WTC11 (cell line): ENCODE measurements around the gene LSM11. TPM values are rescaled to one million over a fixed set of nuclear protein-coding genes. Genes with fewer than 3 reads are reported as not detected.

Source experiments
- ATAC-seq: fragments of 200-7000 bp; cut with Tn5 transposase; 2 replicates; pipeline ENCODE4 v1.10.0; 2021; ENCODE audit warnings: mild to moderate bottlenecking, moderate library complexity
- CTCF ChIA-PET: fragments of 300-600 bp; sonication (Branson Sonifier 250); formaldehyde crosslinking; loops from one replicate; lab custom pipeline; 2021; ENCODE audit warnings: antibody characterized with exemption; lab: Charles Lee
- POLR2A ChIA-PET: fragments of 350-600 bp; sonication (Branson Sonifier 250); formaldehyde crosslinking; loops from one replicate; lab custom pipeline; 2021; ENCODE audit warnings: antibody characterized with exemption; lab: Charles Lee
- DNase-seq: peaks from one replicate; pipeline ENCODE4 v3.0.0; 2021; ENCODE audit warnings: low spot score
- H3K27ac Mint-ChIP-seq: 2 replicates; pipeline ENCODE4 v1.8.0; 2021; ENCODE audit warnings: mixed read lengths
- H3K27me3 Mint-ChIP-seq: 2 replicates; pipeline ENCODE4 v1.8.0; 2021; ENCODE audit warnings: low read depth, mild to moderate bottlenecking, moderate library complexity, mixed read lengths
- H3K36me3 Mint-ChIP-seq: 2 replicates; pipeline ENCODE4 v1.8.0; 2021; ENCODE audit warnings: mixed read lengths
- H3K4me1 Mint-ChIP-seq: 2 replicates; pipeline ENCODE4 v1.8.0; 2022; ENCODE audit warnings: mixed read lengths
- H3K4me3 Mint-ChIP-seq: 2 replicates; pipeline ENCODE4 v1.8.0; 2021; ENCODE audit warnings: mild to moderate bottlenecking, moderate library complexity, mixed read lengths
- H3K9me3 Mint-ChIP-seq: 2 replicates; pipeline ENCODE4 v1.8.0; 2021; ENCODE audit warnings: mixed read lengths
- E2F5 ChIP-seq: sonication (generic); formaldehyde crosslinking; IDR thresholded peaks from 2 replicates; pipeline ENCODE4 v1.8.1; 2022; ENCODE audit warnings: mild to moderate bottlenecking, moderate library complexity, missing genetic modification reagents
- ELF4 ChIP-seq: sonication (generic); formaldehyde crosslinking; IDR thresholded peaks from 2 replicates; pipeline ENCODE4 v1.8.1; 2022; ENCODE audit warnings: low read depth, mild to moderate bottlenecking, moderate library complexity, missing genetic modification reagents
- JAZF1 ChIP-seq: fragments of 250-450 bp; sonication (Bioruptor Pico); IDR thresholded peaks from 2 replicates; pipeline ENCODE4 v1.9.0; 2021; ENCODE audit warnings: moderate library complexity, mild to moderate bottlenecking, inconsistent platforms
- NFYB ChIP-seq: sonication (generic); formaldehyde crosslinking; conservative IDR thresholded peaks from 2 replicates; pipeline ENCODE4 v1.8.0; 2022; ENCODE audit warnings: low read depth, missing genetic modification reagents
- PRRX2 ChIP-seq: fragments of 250-450 bp; sonication (Bioruptor Pico); IDR thresholded peaks from 2 replicates; pipeline ENCODE4 v1.8.0; 2021; ENCODE audit warnings: mild to moderate bottlenecking
- SP1 ChIP-seq: sonication (generic); formaldehyde crosslinking; conservative IDR thresholded peaks from 2 replicates; pipeline ENCODE4 v1.8.1; 2022; ENCODE audit warnings: missing genetic modification reagents
- ZBTB43 ChIP-seq: sonication (generic); formaldehyde crosslinking; IDR thresholded peaks from 2 replicates; pipeline ENCODE4 v1.8.1; 2023; ENCODE audit warnings: mild to moderate bottlenecking, missing genetic modification reagents
- ZNF219 ChIP-seq: sonication (generic); formaldehyde crosslinking; IDR thresholded peaks from 2 replicates; pipeline ENCODE4 v1.8.0; 2023; ENCODE audit warnings: missing genetic modification reagents, mild to moderate bottlenecking, borderline replicate concordance
- ZNF263 ChIP-seq: sonication (generic); formaldehyde crosslinking; IDR thresholded peaks from 2 replicates; pipeline ENCODE4 v1.8.1; 2022; ENCODE audit warnings: low read depth, mild to moderate bottlenecking, moderate library complexity, missing genetic modification reagents
- ZNF425 ChIP-seq: fragments of 250-450 bp; sonication (Bioruptor Pico); conservative IDR thresholded peaks from 2 replicates; pipeline ENCODE4 v1.9.0; 2021; ENCODE audit warnings: mild to moderate bottlenecking
- ZNF512 ChIP-seq: sonication (generic); formaldehyde crosslinking; IDR thresholded peaks from 2 replicates; pipeline ENCODE4 v1.8.1; 2022; ENCODE audit warnings: missing genetic modification reagents, borderline replicate concordance
- ZSCAN18 ChIP-seq: fragments of 250-450 bp; sonication (Bioruptor Pico); IDR thresholded peaks from 2 replicates; pipeline ENCODE4 v2.1.2; 2022; ENCODE audit warnings: mild to moderate bottlenecking, moderate library complexity
- total RNA-seq: library from RNA; stranded (reverse); gene quantifications from 3 replicates; pipeline ENCODE4 v1.2.3, GENCODE V29; 2021
- TF ChIP-seq, protein P1 (sequence below): sonication (generic); formaldehyde crosslinking; IDR thresholded peaks from 2 replicates; pipeline ENCODE4 v1.8.1; 2022; ENCODE audit warnings: low read depth, mild to moderate bottlenecking, moderate library complexity, missing genetic modification reagents, borderline replicate concordance
- TF ChIP-seq, protein P2 (sequence below): sonication (generic); formaldehyde crosslinking; IDR thresholded peaks from 2 replicates; pipeline ENCODE4 v1.8.0; 2022; ENCODE audit warnings: missing genetic modification reagents
- TF ChIP-seq, protein P3 (sequence below): sonication (generic); formaldehyde crosslinking; IDR thresholded peaks from 2 replicates; pipeline ENCODE4 v1.8.0; 2022; ENCODE audit warnings: mild to moderate bottlenecking, missing genetic modification reagents
- TF ChIP-seq, protein P4 (sequence below): sonication (generic); formaldehyde crosslinking; conservative IDR thresholded peaks from 2 replicates; pipeline ENCODE4 v1.8.1; 2022; ENCODE audit warnings: mild to moderate bottlenecking, missing genetic modification reagents

The LSM11 gene
- total RNA-seq, 1 experiment from 2014 or later = 5.2 TPM

DNA sequence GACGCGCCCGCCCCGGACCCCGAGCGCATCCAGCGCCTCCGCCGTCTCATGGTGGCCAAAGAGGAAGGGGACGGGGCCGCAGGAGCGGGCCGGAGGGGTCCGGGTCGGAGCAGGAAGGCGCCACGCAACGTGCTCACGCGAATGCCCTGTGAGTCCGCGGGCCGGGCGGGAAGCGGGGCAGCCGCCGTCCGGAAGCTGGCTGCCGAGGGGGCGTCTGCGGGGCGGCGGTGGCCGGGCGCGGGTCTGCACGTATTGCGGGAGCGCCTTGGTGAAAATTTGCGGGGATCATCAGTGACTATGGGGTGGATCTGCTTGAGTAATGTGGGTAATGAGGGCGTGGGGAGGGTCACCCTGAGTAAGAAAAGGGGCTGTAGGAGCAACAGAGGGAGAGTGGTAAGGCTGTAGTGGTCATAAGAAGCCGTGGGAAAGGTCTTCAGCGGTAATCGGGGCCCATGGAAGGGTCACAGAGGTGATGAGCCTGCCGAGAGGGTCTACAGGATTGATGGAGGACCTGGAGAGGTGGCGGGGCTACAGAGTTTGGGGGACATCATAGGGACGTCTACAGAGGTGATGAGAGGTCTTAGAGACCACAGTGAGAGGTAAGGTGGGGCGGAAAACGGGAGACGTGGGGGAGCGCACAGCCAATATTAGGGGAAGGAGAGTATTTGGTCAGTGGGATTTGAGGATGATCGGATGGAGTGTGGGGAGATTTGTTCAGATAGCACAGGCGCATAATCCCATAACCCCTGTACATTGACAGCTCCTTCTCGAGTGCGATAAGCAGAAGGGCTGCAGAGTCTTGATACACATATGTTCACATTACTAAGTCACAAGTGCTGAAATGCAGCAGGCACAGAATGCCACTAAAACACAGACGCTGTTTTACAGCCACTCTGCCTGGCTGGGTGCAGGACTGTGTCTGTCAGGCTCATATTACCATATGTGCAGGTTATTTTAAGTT lies 819 bp downstream of the LSM11 start:
- ChIA-PET POLR2A (interaction anchor here (0.6 to 1.0 kb wide), 2 partner anchors 13 to 664 kb away, joined by 3 read pairs; partner anchors contain the start of gene THG1L), CTCF (interaction anchor here (0.7 to 4.1 kb wide), 44 partner anchors 9 to 1362 kb away, joined by 3 to 45 read pairs (median 5); partner anchors contain the start of genes C5orf52, MED7, SOX30 and THG1L)
- peak overlapping the region; percentile 93 for H3K4me3 Mint-ChIP-seq
- no peak for TF ChIP-seq ELF4
- TF ChIP-seq, protein P1, sequence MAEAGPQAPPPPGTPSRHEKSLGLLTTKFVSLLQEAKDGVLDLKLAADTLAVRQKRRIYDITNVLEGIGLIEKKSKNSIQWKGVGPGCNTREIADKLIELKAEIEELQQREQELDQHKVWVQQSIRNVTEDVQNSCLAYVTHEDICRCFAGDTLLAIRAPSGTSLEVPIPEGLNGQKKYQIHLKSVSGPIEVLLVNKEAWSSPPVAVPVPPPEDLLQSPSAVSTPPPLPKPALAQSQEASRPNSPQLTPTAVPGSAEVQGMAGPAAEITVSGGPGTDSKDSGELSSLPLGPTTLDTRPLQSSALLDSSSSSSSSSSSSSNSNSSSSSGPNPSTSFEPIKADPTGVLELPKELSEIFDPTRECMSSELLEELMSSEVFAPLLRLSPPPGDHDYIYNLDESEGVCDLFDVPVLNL = 0 out of 2 replicates have a peak, but pooled peaks have one; percentile 48
- no peaks in the 10 kb centered on the region for H3K9me3 Mint-ChIP-seq
- no peak overlapping the region for H3K27ac Mint-ChIP-seq
- DNase-seq (peak; percentile 24), ATAC-seq (no peak; the same call in none of the 2 replicates)
- H3K4me1 Mint-ChIP-seq = peaks cover 12% of the 10 kb centered on the region
- H3K36me3 Mint-ChIP-seq = peaks cover 8% of the 10 kb centered on the region; the same call in 1 of the 2 replicates
- H3K27me3 Mint-ChIP-seq = peaks cover 20% of the 10 kb centered on the region

DNA sequence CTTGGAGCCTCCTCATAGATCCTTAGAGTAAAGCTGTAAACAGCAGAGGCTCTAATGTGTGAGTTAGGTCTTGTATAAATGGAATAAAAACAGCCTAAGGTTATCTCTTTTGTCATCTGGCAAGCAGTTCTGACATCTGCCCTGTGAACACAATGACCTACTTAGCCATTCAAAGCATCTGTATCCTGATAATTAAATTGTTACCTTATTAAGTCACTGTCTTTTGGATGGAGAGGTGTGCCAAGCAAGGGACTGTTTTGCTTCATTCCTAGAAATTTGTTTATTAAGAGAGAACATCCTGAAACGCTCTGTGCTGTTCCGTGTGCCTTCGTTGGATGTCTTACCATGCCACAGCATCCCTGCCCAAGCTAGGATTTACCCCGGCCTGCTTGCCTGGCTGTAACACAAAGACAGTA lies 1.5 kb downstream of the LSM11 start:
- peaks cover 20% of the 10 kb centered on the region for H3K27me3 Mint-ChIP-seq
- H3K4me1 Mint-ChIP-seq = peaks cover 12% of the 10 kb centered on the region
- DNase-seq (no peak), ATAC-seq (no peak)
- POLR2A ChIA-PET = no interaction called here
- CTCF ChIA-PET = interaction anchor here (0.7 to 0.9 kb wide), 2 partner anchors 14 to 417 kb away, joined by 3 read pairs; no protein-coding TSS in a partner anchor
- no peaks in the 10 kb centered on the region for H3K9me3 Mint-ChIP-seq
- H3K27ac Mint-ChIP-seq = no peak overlapping the region
- peak overlapping the region; percentile 93; the same call in 1 of the 2 replicates for H3K4me3 Mint-ChIP-seq
- H3K36me3 Mint-ChIP-seq = peaks cover 2% of the 10 kb centered on the region; the same call in 1 of the 2 replicates
- no peak for TF ChIP-seq PRRX2 (CRISPR knock-in tag)
- no peak for TF ChIP-seq NFYB
- TF ChIP-seq ZBTB43 (CRISPR knock-in tag) = no peak
- no peak for TF ChIP-seq E2F5 (CRISPR knock-in tag)
- TF ChIP-seq ZNF512 (CRISPR knock-in tag) = no peak
- TF ChIP-seq ZNF425 (CRISPR knock-in tag) = no peak
- no peak for TF ChIP-seq JAZF1 (CRISPR knock-in tag)
- TF ChIP-seq SP1 = no peak
- no peak for TF ChIP-seq ZNF219
- TF ChIP-seq, protein P2, sequence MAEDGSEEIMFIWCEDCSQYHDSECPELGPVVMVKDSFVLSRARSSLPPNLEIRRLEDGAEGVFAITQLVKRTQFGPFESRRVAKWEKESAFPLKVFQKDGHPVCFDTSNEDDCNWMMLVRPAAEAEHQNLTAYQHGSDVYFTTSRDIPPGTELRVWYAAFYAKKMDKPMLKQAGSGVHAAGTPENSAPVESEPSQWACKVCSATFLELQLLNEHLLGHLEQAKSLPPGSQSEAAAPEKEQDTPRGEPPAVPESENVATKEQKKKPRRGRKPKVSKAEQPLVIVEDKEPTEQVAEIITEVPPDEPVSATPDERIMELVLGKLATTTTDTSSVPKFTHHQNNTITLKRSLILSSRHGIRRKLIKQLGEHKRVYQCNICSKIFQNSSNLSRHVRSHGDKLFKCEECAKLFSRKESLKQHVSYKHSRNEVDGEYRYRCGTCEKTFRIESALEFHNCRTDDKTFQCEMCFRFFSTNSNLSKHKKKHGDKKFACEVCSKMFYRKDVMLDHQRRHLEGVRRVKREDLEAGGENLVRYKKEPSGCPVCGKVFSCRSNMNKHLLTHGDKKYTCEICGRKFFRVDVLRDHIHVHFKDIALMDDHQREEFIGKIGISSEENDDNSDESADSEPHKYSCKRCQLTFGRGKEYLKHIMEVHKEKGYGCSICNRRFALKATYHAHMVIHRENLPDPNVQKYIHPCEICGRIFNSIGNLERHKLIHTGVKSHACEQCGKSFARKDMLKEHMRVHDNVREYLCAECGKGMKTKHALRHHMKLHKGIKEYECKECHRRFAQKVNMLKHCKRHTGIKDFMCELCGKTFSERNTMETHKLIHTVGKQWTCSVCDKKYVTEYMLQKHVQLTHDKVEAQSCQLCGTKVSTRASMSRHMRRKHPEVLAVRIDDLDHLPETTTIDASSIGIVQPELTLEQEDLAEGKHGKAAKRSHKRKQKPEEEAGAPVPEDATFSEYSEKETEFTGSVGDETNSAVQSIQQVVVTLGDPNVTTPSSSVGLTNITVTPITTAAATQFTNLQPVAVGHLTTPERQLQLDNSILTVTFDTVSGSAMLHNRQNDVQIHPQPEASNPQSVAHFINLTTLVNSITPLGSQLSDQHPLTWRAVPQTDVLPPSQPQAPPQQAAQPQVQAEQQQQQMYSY (CRISPR knock-in tag) = no peak
- TF ChIP-seq, protein P3, sequence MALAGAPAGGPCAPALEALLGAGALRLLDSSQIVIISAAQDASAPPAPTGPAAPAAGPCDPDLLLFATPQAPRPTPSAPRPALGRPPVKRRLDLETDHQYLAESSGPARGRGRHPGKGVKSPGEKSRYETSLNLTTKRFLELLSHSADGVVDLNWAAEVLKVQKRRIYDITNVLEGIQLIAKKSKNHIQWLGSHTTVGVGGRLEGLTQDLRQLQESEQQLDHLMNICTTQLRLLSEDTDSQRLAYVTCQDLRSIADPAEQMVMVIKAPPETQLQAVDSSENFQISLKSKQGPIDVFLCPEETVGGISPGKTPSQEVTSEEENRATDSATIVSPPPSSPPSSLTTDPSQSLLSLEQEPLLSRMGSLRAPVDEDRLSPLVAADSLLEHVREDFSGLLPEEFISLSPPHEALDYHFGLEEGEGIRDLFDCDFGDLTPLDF (CRISPR knock-in tag) = no peak
- TF ChIP-seq, protein P4, sequence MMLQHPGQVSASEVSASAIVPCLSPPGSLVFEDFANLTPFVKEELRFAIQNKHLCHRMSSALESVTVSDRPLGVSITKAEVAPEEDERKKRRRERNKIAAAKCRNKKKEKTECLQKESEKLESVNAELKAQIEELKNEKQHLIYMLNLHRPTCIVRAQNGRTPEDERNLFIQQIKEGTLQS = no peak
- no peak for TF ChIP-seq ZSCAN18 (CRISPR knock-in tag)
- no peak for TF ChIP-seq ZNF263 (CRISPR knock-in tag)
